Activated CD4-positive, alpha-beta T cell treated with anti-CD3 and anti-CD28 coated beads, Interleukin-2, amount 50 U/mL, for 48 hours (primary cell): ENCODE results near the gene PHGDH.
"Not testable (repeated sequence)": the region's sequence is repeated elsewhere in the genome, so short reads cannot be mapped to it uniquely, and the experiment has no call there.

ENCODE experiments used
- DNase-seq, 2 experiments: peaks; one replicate each; pipeline ENCODE4 v3.0.0-alpha.2; 2020

The PHGDH gene

DNA sequence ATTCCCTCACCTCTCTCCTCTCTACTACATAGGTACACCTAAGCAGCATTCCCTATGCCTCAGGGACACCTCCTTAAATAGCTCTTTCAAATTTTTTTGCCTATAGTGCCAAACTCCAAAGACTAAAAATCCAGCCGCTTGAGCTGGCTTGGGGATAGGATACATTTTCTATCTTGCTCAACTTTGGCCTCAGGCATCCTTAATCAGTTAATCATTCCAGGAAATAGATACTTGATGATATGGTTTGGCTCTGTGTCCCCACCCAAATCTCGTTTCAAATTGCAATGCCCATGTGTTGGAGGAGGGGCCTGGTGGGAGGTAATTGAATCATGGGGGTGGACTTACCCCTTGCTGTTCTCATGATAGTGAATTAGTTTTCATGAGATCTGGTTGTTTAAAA lies 11.4 kb upstream of the PHGDH start:
- DNase-seq, result no peak

GRCh38 chr1:119701659-119702058 lies 10.1 kb upstream of the PHGDH start:
- no peak for DNase-seq

GRCh38 chr1:119702384-119702783 lies 9.3 kb upstream of the PHGDH start:
- no peak for DNase-seq

DNA sequence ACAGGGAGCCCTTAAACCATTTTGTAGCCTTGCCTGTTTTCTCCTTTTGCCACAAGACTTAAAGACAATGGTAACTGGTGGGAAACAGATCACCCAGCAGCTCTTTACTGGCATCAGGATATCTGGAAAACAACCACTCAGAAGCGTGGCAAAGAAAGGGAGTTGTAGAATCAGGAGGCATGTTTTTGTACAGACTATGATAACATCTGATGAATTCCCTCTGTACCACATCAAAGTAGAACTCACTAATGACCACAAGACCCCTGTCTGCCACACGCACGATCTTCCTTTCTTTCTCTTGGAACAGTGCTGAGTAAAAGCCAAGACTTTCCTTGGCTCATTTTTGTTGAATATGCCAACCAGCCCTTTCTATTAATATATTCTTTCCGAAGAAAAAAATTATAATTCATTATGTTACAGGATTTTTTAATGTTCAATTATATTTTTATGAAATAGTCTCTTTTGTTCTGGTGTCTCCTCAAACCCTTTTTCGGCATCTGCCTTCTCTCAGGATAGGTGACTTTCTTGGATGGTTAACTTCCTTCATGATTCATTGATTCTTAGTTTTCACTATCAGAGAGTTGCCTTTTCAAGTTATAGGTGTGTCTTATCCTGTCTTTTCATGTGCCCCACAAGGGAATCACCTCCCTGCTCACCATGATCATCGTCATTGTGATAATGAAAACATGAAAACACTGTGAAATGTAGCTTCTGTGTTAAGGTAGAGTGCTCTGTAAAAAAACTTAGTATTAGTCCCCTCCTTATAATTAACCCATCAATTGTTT lies 7.9 kb upstream of the PHGDH start:
- DNase-seq, result no peak

GRCh38 chr1:119706599-119706998 lies 5.1 kb upstream of the PHGDH start:
- DNase-seq, result not testable (repeated sequence)

GRCh38 chr1:119711356-119711803 lies 354 bp upstream of the PHGDH start:
- DNase-seq, result not testable (repeated sequence)

GRCh38 chr1:119712342-119713038 lies 756 bp downstream of the PHGDH start:
- DNase-seq, result peak; percentile 56 to 63

GRCh38 chr1:119713039-119713748 lies 1.5 kb downstream of the PHGDH start:
- DNase-seq, result peak in 1 of 2 experiments; percentile 8

DNA sequence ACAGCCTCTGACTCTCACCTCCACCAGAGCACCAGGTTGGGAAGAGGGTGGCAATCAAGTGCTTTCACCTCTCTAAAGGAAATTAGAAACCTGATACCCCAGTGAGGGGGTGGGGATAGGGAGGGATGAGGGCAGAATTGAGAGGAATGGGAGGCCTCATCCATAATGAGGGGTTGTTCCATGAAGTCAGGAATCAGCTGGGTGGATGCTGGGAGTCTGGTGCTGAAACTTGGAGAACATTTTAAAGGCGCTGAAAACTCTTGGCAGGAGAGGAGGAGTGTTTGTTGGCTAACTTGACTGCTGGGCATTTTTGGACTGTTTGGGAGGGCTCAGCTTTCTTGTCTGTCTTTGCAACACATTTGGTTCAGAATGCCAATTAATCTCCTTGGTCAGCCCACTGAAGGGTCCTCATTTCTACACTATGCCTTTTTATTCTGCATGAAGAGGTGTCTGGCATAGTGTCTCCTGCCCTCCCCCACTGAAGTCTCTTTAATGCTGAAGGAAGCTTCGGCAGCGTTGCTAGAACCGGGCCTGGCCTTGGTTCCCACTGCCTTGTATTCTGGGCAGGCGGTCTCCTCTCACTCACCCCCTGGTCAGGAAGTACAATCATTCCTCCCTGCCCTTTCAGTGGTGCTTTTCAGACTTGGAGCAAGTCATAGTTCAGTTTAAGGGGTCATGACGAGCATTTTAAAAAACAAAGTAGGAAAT lies 2.2 kb downstream of the PHGDH start:
- no peak for DNase-seq

GRCh38 chr1:119714583-119714982 lies 2.8 kb downstream of the PHGDH start:
- DNase-seq, result no peak

DNA sequence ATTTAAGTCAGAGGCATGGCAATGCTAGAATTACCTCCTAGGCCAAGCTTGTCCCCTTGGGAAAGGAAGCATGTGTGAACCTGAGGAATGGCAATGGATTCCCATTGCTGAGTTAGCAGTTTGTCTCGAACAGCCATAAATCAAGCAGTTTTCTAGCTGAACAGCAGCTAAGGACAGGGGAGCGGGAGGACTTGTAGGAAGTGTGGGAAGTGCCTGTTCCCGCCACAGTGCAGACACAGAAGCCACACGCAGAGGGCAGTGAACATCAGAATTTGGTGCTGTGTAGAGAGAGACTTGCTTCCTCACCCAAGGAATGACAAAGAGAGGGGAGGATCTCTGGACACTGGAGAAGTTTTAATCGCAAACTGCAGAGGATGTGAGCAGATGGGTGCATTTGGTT lies 3.8 kb downstream of the PHGDH start:
- no peak for DNase-seq

DNA sequence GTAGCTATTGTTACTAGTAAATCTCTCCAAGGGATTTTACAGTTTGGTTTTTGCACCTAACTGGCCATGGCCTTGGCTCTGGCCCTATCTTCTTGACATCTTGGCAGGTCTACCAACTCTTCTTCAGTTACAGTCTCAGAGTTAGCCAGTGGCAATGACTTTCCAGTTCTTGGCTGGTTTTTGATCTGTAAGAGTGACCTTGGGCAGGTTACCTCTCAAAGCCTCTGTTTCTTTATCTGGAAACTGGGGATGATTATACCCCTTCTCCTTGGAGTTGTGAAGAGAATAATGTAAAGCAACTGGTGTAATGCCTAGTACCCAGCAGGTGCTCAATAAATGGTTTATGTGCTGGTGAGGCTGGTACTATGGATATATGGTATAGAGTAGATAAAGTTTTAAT lies 6.7 kb downstream of the PHGDH start:
- no peak for DNase-seq

- DNase-seq, result no peak
Observed at GRCh38 chr1:119718972-119719371, 7.2 kb downstream of the PHGDH start.

- DNase-seq, result no peak
Observed at GRCh38 chr1:119720866-119721440, 9.2 kb downstream of the PHGDH start.

- DNase-seq, result no peak
Observed at GRCh38 chr1:119721896-119722295, 10.2 kb downstream of the PHGDH start.

DNA sequence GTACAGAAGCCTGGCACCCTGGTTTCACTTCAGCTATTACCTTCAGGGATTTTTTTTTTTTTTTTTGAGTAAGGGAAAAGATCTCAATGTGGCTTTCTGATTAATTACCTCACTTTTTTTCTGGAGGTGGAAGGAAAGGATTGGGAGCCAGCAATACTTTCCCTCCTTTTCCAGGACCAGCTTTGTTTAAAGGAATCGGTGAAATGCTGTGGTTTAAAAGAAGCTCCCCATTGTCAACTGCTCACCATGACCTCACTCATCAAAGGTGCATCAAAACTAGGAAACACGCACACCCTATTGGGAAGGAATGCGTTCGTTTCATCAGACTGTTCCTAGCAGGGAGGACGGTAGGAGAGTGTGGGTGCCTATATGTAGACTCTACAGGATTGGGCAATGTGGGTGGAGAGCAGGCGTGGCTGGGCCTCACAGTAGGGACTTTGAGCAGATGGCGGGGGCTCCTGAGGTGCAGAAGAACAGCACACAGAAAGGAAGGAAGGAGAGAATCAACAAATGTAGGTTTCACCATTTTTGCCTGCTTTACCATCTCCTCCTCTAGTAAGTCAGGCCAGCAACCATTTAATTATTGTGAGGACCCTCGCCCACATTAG lies 13.0 kb downstream of the PHGDH start:
- no peak for DNase-seq

GRCh38 chr1:119725626-119726025 lies 13.9 kb downstream of the PHGDH start:
- no peak for DNase-seq

DNA sequence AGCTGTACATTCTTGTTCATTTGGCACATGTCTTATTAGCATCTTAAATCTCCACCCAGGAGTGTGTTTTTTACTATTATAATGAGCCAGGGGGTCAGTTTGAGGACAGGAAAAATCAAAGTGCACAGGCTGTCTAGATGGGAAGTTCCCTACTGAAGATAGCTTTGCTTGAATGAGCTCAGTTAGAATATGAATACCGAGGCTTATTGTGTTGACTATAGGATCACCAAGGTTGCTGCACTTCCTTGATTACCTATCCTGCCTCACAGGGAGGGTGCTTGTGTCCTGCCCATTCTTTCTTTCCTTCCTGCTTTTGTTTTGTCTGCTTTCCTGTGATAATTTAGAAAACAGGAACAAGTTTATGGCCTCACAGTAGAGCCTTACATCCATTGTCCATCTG lies 16.3 kb downstream of the PHGDH start:
- DNase-seq, result no peak

DNA sequence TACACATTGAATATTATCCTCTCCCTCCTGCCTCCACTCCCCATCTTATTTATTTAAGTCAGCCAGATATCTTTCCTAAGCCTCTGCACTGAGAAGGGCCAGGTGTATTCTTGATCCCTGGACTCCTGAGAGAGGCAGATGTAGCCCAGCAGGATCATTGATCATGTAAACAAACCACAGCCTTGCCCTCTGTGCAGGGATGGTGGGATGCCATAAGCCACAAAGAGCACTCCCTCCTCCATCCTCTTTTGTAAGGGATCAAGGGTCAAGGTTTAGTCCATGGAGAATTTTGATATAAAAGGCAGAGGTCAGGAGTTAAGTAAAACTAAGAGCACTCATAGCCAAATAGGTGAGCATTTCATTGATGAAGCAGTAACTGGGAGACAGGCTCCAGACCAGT lies 17.3 kb downstream of the PHGDH start:
- DNase-seq, result no peak

DNA sequence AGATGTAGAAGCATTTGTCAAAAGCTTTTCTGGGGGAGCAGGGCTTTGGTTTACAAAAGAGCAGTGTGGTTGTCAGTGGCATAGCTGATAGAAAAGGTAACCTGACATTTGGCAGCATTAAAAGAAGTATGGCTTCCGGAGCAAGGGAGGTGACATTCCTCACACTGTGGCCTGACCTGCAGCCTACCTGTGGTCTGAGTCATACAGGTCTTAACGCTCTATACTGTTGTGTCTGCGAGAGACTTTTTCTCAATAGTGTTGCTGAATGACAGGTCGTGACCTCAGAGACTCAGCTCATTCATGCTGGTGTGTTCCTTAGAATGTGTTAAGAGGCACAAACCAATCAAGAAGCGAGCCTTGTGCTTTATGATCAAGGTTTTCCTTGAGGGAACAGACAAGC lies 19.3 kb downstream of the PHGDH start:
- DNase-seq, result no peak

DNA sequence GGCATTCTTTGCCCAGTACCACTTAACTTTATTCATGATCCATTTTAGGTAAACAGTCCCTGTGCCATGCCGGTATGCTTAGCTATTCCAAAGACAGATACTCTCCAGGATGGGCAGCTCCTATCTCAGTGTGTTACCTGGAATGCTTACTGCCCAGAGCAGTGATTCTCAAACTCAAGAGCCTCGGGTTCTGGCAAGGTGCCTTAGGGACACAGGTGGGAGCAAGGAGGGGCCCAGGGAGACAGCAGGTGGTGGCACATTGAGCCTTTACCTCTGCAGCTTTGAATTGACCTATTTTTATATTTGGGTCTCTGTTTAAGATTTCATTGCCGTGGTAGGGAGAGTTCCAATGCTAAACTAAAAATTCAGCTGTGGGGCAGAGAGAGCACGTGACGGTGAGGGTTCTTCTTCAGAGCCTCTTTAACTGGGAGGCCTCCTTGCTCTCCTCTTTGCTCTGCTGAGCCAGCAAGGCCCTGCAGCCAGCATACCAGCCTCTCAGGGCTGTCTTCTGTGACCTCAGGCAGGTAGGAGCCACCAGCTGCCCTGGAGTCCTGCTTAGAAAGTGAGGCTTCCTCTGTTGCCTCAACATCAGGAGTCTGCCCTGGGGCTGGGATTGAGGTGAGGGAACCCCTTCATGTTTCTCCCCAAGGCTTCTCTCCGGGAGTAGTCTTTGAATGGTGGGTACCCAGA lies 20.2 kb downstream of the PHGDH start:
- DNase-seq, result no peak
